Spleen (tissue), 11 donors: Measurements from ENCODE around the gene PARN. TPM values are rescaled to one million over a fixed set of nuclear protein-coding genes. Genes with fewer than 3 reads are reported as not detected.

Experiments
- DNase-seq: peaks from one replicate; pipeline ENCODE4 v3.0.0-alpha.2; 2020
- H3K27ac ChIP-seq, 8 donors: fragments of 200-600 bp; sonication (generic) in 7 of 8; 1 replicate in 4 of 8; 2 replicates in 4 of 8; pipeline versions ENCODE4 v1.5.0 to v1.8.0; 2016 to 2021; ENCODE audit warnings: inconsistent platforms in 4 of 8, mild to moderate bottlenecking in 4 of 8, moderate library complexity in 1 of 8
- H3K27me3 ChIP-seq, 7 donors: fragments of 200-600 bp; sonication (generic) in 6 of 7; replicated peaks in 1 of 7; 1 replicate in 4 of 7; 2 replicates in 3 of 7; pipeline versions ENCODE4 v1.5.0 to v1.8.0; 2016 to 2021; ENCODE audit warnings: inconsistent platforms in 3 of 7, mild to moderate bottlenecking in 1 of 7
- H3K36me3 ChIP-seq, 6 donors: fragments of 200-600 bp; sonication (generic) in 5 of 6; 1 replicate in 4 of 6; 2 replicates in 2 of 6; pipeline versions ENCODE4 v1.5.0 to v1.8.0; 2016 to 2021; ENCODE audit warnings: inconsistent platforms in 2 of 6
- H3K4me1 ChIP-seq, 6 donors: fragments of 200-600 bp; sonication (generic) in 5 of 6; 1 replicate in 3 of 6; 2 replicates in 3 of 6; pipeline versions ENCODE4 v1.5.0 to v1.8.0; 2016 to 2021; ENCODE audit warnings: inconsistent platforms in 3 of 6
- H3K4me3 ChIP-seq, 8 donors: fragments of 200-600 bp; sonication (generic) in 7 of 8; 1 replicate in 4 of 8; 2 replicates in 4 of 8; pipeline versions ENCODE4 v1.5.0 to v1.8.0; 2016 to 2021; ENCODE audit warnings: inconsistent platforms in 4 of 8, mild to moderate bottlenecking in 4 of 8, moderate library complexity in 2 of 8
- H3K9me3 ChIP-seq, 8 donors: fragments of 200-600 bp; sonication (generic) in 7 of 8; 1 replicate in 4 of 8; 2 replicates in 4 of 8; pipeline versions ENCODE4 v1.5.0 to v1.8.0; 2016 to 2021; ENCODE audit warnings: inconsistent platforms in 4 of 8
- POLR2A ChIP-seq, 3 donors: fragments of 450-650 bp; IDR thresholded peaks; one replicate each; pipeline ENCODE4 v1.5.1; 2017; ENCODE audit warnings: antibody characterized with exemption in 3 of 3, mild to moderate bottlenecking in 1 of 3
- POLR2AphosphoS5 ChIP-seq, 3 donors: sonication (generic); formaldehyde crosslinking; IDR thresholded peaks; one replicate each; pipeline ENCODE4 v1.5.1; 2017; ENCODE audit warnings: antibody characterized with exemption in 3 of 3
- WGBS, 5 donors: extraction: QIAGEN DNeasy Blood & Tissue Kit in 3 of 5; methylation state at CpG; one replicate each; pipeline versions ENCODE4 v1.1.5 to v1.1.7; 2013 to 2018; 5-methylcytosine and 5-hydroxymethylcytosine counted together
- intact Hi-C: fragments of 100-400 bp; cut with DNase I; formaldehyde crosslinking; loops from one replicate; pipeline ENCODE4 v1.15.0; 2023; ENCODE audit warnings: low total_unique reads
- polyA plus RNA-seq, 3 donors: library from polyadenylated mRNA; stranded (reverse); fragments of 200-250 nt; gene quantifications; one replicate each; pipeline ENCODE4 v1.2.1, GENCODE V29; 2013
- total RNA-seq, 7 donors: library from RNA; depleted of rRNA in 3 of 7; stranded (reverse); fragments of >200 nt in 3 of 7; fragmentation: NEBNext Ultra II Directional in 4 of 7; extraction: Animal tissue kit (Norgen Biotek cat#: 25700) in 4 of 7; gene quantifications; one replicate each; pipeline versions ENCODE4 v1.1.0 to v1.2.1, GENCODE V29; 2016 to 2021
- TF ChIP-seq, protein P1 (sequence below), 11 experiments: fragments of 200-600 bp in 7 of 11; fragments of 450-650 bp in 4 of 11; sonication (generic) in 4 of 11; IDR thresholded peaks in 8 of 11; conservative IDR thresholded peaks in 3 of 11; 1 replicate in 7 of 11; 2 replicates in 4 of 11; pipeline versions ENCODE4 v1.4.0 to v1.8.0; 2016 to 2021; ENCODE audit warnings: antibody characterized with exemption in 11 of 11, inconsistent platforms in 4 of 11, mild to moderate bottlenecking in 1 of 11
- donor health status: healthy with polysubstance abuse.
- donor health status: DM: no; HTN: no; CAD: no; lungs with moderate emphysema.
- donor health status: DM: no; HTN: no; CAD: no.
- donor health status: Bipolar disorder and iron deficiency.
- donor health status: healthy.
- donor health status: DM: no; HTN: no; CAD: no.
- donor health status: DM: yes; HTN: yes; CAD: no.

Gene PARN
- total and polyA plus RNA-seq, 10 donors, result 10.3 to 49.0 (median 35.6) TPM

DNA sequence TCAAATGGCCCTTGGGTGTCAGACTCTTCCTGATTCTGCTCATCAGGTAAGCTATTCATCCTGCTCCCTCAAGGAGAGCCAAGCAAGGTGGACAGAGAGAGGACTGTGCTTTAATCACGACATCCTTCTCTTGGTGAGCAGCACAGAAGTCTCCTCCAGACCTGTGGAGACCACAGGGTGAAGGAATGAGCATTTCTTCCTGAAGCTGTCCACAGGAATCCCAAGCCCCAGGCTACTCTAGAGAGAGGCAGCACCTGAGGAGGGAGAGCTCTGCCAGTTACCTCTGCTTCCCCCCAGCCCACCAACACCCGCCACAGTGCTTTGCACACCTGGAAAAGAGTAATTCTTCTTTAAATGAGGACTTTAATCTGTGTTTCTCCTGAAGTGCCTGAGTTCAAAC, 100.0 kb downstream of the PARN start:
- Histone ChIP-seq H3K4me1 (peaks cover 0 to 9% (median 2%) of the 10 kb centered on the region in 6 donors), H3K9me3 (peaks cover 0 to 2% (median 0%) of the 10 kb centered on the region in 8 donors), H3K36me3 (peaks cover 0 to 32% (median 0%) of the 10 kb centered on the region in 6 donors), H3K27ac (no peak overlapping the region), H3K4me3 (no peak overlapping the region), H3K27me3 (no peaks in the 10 kb centered on the region)
- DNase-seq, result no peak
- TF ChIP-seq POLR2A (IDR thresholded peaks at IDR 0.05) (no peak), POLR2AphosphoS5 (IDR thresholded peaks at IDR 0.05) (no peak)
- TF ChIP-seq, protein P1, sequence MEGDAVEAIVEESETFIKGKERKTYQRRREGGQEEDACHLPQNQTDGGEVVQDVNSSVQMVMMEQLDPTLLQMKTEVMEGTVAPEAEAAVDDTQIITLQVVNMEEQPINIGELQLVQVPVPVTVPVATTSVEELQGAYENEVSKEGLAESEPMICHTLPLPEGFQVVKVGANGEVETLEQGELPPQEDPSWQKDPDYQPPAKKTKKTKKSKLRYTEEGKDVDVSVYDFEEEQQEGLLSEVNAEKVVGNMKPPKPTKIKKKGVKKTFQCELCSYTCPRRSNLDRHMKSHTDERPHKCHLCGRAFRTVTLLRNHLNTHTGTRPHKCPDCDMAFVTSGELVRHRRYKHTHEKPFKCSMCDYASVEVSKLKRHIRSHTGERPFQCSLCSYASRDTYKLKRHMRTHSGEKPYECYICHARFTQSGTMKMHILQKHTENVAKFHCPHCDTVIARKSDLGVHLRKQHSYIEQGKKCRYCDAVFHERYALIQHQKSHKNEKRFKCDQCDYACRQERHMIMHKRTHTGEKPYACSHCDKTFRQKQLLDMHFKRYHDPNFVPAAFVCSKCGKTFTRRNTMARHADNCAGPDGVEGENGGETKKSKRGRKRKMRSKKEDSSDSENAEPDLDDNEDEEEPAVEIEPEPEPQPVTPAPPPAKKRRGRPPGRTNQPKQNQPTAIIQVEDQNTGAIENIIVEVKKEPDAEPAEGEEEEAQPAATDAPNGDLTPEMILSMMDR (IDR thresholded peaks at IDR 0.05 in 8 of 11, conservative IDR thresholded peaks at IDR 0.05 in 3 of 11), result no peak
- WGBS, 5 donors, result 92 to 100% (median 95%) methylated on average over 2 of the region's 2 CpGs
- intact Hi-C loops, result loop anchor here (5.0 kb wide), 1 partner anchor 228 kb away; no protein-coding TSS in a partner anchor

- Histone ChIP-seq H3K36me3 (peaks cover 0 to 32% (median 0%) of the 10 kb centered on the region in 6 donors), H3K27ac (no peak overlapping the region), H3K4me3 (no peak overlapping the region), H3K4me1 (peaks cover 0 to 9% (median 2%) of the 10 kb centered on the region in 6 donors), H3K9me3 (peaks cover 0 to 2% (median 0%) of the 10 kb centered on the region in 8 donors), H3K27me3 (no peaks in the 10 kb centered on the region)
- WGBS, 5 donors, result 30 to 37% (median 33%) methylated on average over 11 of the region's 11 CpGs
- no peak for TF ChIP-seq POLR2A (IDR thresholded peaks at IDR 0.05)
- no peak for TF ChIP-seq POLR2AphosphoS5 (IDR thresholded peaks at IDR 0.05)
- TF ChIP-seq, protein P1 (IDR thresholded peaks at IDR 0.05 in 8 of 11, conservative IDR thresholded peaks at IDR 0.05 in 3 of 11), result peak in 10 of 11 experiments; percentile 30 to 84 (median 65)
- intact Hi-C loops, result loop anchor here (10.0 kb wide), 1 partner anchor 604 kb away; the partner anchor contains the start of gene ERCC4
- no peak for DNase-seq
Observed at GRCh38 chr16:14529010-14529669, 100.9 kb downstream of the PARN start.

- intact Hi-C loops, result loop anchor here (10.0 kb wide), 1 partner anchor 604 kb away; the partner anchor contains the start of gene ERCC4
- WGBS, 5 donors, result 95 to 99% (median 97%) methylated on average over 4 of the region's 4 CpGs
- no peak for DNase-seq
- TF ChIP-seq, protein P1 (IDR thresholded peaks at IDR 0.05 in 8 of 11, conservative IDR thresholded peaks at IDR 0.05 in 3 of 11), result no peak
- no peak for TF ChIP-seq POLR2A (IDR thresholded peaks at IDR 0.05)
- no peak for TF ChIP-seq POLR2AphosphoS5 (IDR thresholded peaks at IDR 0.05)
- Histone ChIP-seq H3K4me3 (no peak overlapping the region), H3K27me3 (no peaks in the 10 kb centered on the region), H3K4me1 (peaks cover 0 to 9% (median 2%) of the 10 kb centered on the region in 6 donors), H3K27ac (no peak overlapping the region), H3K36me3 (peaks cover 0 to 26% (median 0%) of the 10 kb centered on the region in 6 donors), H3K9me3 (no peaks in the 10 kb centered on the region)
Observed at GRCh38 chr16:14528306-14528705, 101.8 kb downstream of the PARN start.

DNA sequence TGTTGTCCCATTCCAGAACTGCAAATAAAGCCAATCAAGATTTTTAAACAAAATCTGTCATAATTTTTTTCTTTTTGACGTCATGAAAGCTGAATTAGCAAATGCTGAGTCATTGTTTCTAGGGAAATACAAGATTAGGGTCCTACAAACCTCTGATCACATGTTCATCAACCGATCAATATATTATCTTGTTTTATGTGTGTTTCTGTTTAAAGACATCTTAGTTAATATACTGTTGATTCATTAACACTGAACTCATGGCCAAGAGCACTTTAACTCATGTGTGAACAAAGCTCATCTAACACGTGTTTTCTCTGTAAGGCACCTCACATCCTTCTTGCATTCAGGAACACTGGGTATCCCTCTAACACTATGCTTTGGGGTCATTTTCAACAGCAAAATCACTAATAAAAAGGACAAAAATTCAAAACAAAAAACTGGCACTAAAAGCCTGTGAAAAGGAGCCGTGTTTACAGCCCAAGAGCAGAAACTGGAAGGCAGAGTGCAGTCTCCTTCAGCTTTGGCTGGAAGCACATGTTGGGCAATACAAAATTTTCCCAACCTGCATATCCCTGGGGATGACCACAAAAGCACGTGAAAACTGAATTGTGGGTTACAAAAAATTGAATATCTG, 102.5 kb downstream of the PARN start:
- DNase-seq, result no peak
- 61 to 76% (median 72%) methylated on average over 5 of the region's 5 CpGs for WGBS, 5 donors
- no peaks in the 10 kb centered on the region for H3K27me3 ChIP-seq
- H3K4me3 ChIP-seq, result no peak overlapping the region
- peaks cover 0 to 26% (median 0%) of the 10 kb centered on the region in 6 donors for H3K36me3 ChIP-seq
- H3K27ac ChIP-seq, result no peak overlapping the region
- no peaks in the 10 kb centered on the region for H3K9me3 ChIP-seq
- H3K4me1 ChIP-seq, result peaks cover 0 to 9% (median 2%) of the 10 kb centered on the region in 6 donors
- TF ChIP-seq POLR2AphosphoS5 (IDR thresholded peaks at IDR 0.05), result no peak
- TF ChIP-seq POLR2A (IDR thresholded peaks at IDR 0.05), result no peak
- TF ChIP-seq, protein P1 (IDR thresholded peaks at IDR 0.05 in 8 of 11, conservative IDR thresholded peaks at IDR 0.05 in 3 of 11), result no peak
- intact Hi-C loops, result loop anchor here (10.0 kb wide), 1 partner anchor 603 kb away; the partner anchor contains the start of gene ERCC4
